Ectodermal cell (in vitro differentiated cells): Measurements from ENCODE around the gene BRD3.
A peak's percentile ranks its signal among the peaks of the same experiment; 100 is the strongest.

Experiments
- H3K27ac ChIP-seq: 2 replicates; pipeline ENCODE4 v1.7.0; 2013; ENCODE audit warnings: mild to moderate bottlenecking, low read depth, low read length; ENCODE audit not compliant: insufficient read depth, poor library complexity, severe bottlenecking
- H3K27me3 ChIP-seq: 2 replicates; pipeline ENCODE4 v1.7.0; 2013; ENCODE audit warnings: mild to moderate bottlenecking, low read length; ENCODE audit not compliant: insufficient read depth, control insufficient read depth, poor library complexity, severe bottlenecking
- H3K36me3 ChIP-seq: one replicate; pipeline ENCODE4 v1.7.0; 2013; ENCODE audit warnings: low read length; ENCODE audit not compliant: control insufficient read depth, insufficient read depth
- H3K4me1 ChIP-seq: one replicate; pipeline ENCODE4 v1.7.0; 2013; ENCODE audit warnings: low read length; ENCODE audit not compliant: control insufficient read depth, insufficient read depth
- H3K4me3 ChIP-seq: 2 replicates; pipeline ENCODE4 v1.7.0; 2013; ENCODE audit warnings: low read depth, low read length, control low read depth; ENCODE audit not compliant: insufficient read depth
- H3K9me3 ChIP-seq: 2 replicates; pipeline ENCODE4 v1.7.0; 2013; ENCODE audit warnings: mild to moderate bottlenecking, low read length, moderate library complexity; ENCODE audit not compliant: control insufficient read depth
- WGBS, 2 experiments: methylation state at CpG; one replicate each; pipeline ENCODE4 v1.1.7; 2013; ENCODE audit warnings: missing lambda C conversion rate in 2 of 2; 5-methylcytosine and 5-hydroxymethylcytosine counted together

Gene BRD3

DNA sequence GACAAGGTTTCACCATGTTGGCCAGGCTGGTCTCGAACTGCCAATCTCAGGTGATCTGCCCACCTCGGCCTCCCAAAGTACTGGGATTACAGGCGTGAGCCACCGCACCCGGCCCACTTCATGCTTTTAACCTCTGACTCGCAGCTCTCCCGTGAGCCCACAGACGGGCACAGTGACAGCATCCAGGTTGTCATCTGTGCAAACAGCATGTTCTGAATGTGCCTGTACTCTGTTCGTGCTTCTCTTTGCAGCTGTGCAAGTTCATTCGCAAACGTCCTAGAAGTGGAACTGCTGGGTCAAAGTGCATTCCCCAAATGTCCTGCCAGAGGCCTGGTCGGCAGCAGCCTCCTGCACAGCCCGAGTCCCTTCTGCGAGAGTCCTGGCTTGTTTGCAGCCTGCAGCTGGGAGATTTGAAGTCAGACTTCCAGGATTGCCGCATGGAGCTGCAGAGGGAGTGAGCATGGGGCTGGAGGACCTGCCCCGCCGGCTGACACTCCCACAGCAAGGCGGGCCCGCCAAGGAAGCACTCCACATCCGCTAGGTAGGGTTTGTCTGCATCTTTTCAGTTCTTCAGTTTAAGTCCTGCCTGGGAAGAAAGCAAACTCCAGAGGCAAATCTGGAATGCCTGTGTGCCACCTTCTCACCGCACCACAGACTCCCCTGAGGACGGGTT lies 39.1 kb downstream of the BRD3 start:
- H3K36me3 ChIP-seq, result peaks cover 4% of the 10 kb centered on the region
- peaks cover 9% of the 10 kb centered on the region for H3K4me1 ChIP-seq
- H3K27ac ChIP-seq, result no peak overlapping the region
- H3K4me3 ChIP-seq, result no peak overlapping the region
- H3K9me3 ChIP-seq, result no peaks in the 10 kb centered on the region
- H3K27me3 ChIP-seq, result no peaks in the 10 kb centered on the region
- WGBS, 2 experiments, result 94 to 95% methylated on average over 22 of the region's 22 CpGs

GRCh38 chr9:134028076-134028475 lies 39.8 kb downstream of the BRD3 start:
- Histone ChIP-seq H3K4me3 (no peak overlapping the region), H3K36me3 (peaks cover 4% of the 10 kb centered on the region)
- 92 to 93% methylated on average over 8 to 9 of the region's 9 CpGs for WGBS, 2 experiments

DNA sequence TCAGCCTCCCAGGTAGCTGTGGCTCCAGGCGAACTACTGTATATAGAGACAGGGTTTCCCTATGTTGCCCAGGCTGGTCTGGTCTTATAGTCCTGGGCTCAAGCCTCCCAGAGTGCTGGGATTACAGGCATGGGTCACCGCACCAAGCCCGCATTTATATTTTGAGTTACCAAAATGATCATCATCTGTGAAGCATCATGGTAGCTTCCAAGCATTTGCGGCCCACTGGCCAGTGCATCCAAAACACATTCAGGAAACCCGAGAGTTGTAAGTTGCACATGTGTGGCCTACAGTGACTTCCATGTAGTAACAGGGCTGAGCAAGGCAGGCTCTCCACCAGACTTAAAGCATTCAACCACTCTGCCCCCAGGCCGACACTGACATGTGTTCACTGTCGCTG lies 40.3 kb downstream of the BRD3 start:
- no peak overlapping the region for H3K27ac ChIP-seq
- no peaks in the 10 kb centered on the region for H3K27me3 ChIP-seq
- peaks cover 4% of the 10 kb centered on the region for H3K36me3 ChIP-seq
- no peaks in the 10 kb centered on the region for H3K9me3 ChIP-seq
- no peak overlapping the region for H3K4me3 ChIP-seq
- whole genome bisulfite sequencing, 2 experiments, result 93% methylated on average over 7 of the region's 7 CpGs
- H3K4me1 ChIP-seq, result peaks cover 9% of the 10 kb centered on the region

More at GRCh38 chr9:134028076-134028475, 39.8 kb downstream of the BRD3 start:
- peaks cover 9% of the 10 kb centered on the region for H3K4me1 ChIP-seq
- no peaks in the 10 kb centered on the region for H3K9me3 ChIP-seq
- no peak overlapping the region for H3K27ac ChIP-seq
- H3K27me3 ChIP-seq, result no peaks in the 10 kb centered on the region

DNA sequence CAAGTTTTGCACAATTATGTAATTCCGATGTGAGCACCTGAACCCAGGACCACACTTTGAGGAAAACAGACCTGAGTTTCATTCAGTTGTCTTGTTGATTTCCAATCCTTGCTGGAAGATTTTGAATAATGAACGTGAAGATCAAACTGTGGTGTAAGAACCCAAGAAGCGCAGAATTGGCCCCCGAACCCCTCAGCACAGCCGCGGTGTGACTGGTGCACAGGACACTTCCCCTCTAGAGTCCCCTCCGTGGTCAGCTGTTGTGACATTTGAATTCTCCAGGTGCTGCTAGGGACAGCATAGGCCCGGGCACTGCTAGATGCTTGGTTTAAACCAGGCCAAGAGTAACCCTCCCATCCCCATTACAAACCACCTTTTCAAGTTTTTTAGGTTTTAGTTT lies 40.8 kb downstream of the BRD3 start:
- Histone ChIP-seq H3K9me3 (no peaks in the 10 kb centered on the region), H3K4me3 (no peak overlapping the region), H3K27me3 (no peaks in the 10 kb centered on the region), H3K4me1 (peaks cover 9% of the 10 kb centered on the region), H3K27ac (no peak overlapping the region), H3K36me3 (peaks cover 4% of the 10 kb centered on the region)
- 93 to 94% methylated on average over 8 of the region's 8 CpGs for WGBS, 2 experiments

- WGBS, 2 experiments, result 89% methylated on average over 18 of the region's 18 CpGs
- no peaks in the 10 kb centered on the region for H3K9me3 ChIP-seq
- no peak overlapping the region for H3K27ac ChIP-seq
- H3K36me3 ChIP-seq, result peaks cover 4% of the 10 kb centered on the region
- H3K27me3 ChIP-seq, result no peaks in the 10 kb centered on the region
- H3K4me3 ChIP-seq, result peak overlapping the region; percentile 76
- H3K4me1 ChIP-seq, result peaks cover 9% of the 10 kb centered on the region
Observed at GRCh38 chr9:134026581-134026980, 41.2 kb downstream of the BRD3 start.

DNA sequence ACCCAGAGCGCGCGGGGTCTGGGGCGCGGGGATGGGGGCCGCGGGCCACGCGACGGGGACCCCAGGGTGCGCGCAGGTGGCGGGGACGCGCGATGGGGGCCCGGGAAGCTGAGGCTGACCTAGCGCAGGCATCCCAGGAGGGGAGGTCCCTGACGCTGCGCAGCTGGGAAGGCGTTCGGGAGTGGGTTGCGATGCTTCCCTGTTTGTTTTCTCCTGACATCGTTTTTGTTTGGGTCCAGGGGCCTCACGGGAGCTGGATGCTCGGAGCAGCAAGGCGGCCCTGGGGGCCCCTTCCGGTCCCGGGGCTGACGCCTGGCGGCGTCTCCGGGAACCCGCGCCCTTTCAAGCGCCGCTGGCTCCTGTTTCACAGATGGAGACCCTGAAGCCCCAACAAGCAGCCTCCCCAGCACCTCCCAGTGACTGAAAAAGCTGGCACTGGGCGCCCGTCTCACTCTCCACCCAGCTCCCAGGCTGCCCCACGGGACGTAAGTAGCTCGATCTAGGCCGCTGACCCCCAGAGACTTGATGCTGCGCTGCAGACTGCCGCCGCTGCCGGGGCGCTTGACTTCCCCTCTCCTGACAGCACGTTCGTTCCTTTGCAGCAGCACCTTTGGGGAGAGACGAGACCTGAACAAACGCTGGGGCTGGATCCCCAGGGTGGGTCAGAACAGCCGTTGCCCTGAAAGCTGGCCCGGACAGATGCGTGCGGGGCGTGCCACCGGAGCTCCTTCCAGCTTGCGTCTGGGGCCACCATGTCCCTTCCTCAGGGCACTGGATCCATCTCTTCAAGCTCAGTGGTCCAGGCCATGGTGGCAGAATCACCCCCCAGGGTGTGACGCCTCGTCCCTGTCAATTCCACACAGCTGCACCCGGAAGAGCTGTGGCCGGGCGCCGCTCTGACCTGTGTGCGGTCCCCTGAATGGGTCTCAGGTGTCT lies 42.0 kb downstream of the BRD3 start:
- H3K4me3 ChIP-seq, result peak overlapping the region; percentile 76
- H3K27ac ChIP-seq, result peak overlapping the region; percentile 77
- WGBS, 2 experiments, result 17 to 19% methylated on average over 66 of the region's 66 CpGs

DNA sequence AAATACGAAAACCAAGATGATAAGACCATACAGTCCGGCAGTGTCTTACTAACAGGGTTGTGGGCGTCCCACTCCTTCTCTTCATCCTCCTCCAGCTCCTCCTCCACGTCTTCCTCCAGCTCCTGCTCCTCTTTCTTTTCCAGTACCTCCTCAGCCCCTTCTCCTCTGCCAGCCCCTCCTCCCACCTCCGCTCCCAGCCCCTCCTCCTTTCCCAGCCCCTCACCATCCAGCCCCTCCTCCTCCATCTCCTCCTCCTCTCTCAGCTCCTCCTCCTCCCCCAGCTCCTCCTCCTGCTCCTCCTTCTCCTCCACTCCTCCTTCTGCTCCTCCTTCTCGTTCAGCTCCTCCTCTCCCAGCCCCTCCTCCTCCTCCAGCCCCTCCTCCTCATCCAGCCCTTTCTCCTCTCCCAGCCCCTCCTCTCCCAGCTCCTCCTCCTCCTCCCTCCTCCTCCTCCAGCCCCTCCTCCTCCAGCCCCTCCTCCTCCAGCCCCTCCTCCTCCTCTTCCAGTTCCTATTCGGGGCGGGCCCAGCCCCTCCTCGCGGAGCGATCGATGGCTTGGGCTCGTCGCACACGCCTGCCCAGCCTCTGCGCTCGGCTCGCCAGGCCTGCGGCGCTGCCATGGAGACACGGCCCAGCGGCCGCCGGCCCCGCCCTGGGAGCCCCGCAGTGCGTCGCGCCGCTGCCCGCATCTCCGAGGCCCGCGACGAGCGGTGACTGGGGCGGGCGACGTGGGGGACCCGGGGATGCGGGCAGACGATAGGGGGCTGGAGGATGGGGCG lies 42.8 kb downstream of the BRD3 start, which contains the start of gene BRD3OS:
Gene BRD3OS, plus strand, starts transcription at position 654 of the 778 bp plus-strand sequence. CDS start 1,267 bp downstream, outside the sequence.
- H3K9me3 ChIP-seq, result no peaks in the 10 kb centered on the region
- 2% methylated on average over 43 of the region's 43 CpGs for WGBS, 2 experiments
- peak within 1 kb of the TSS; percentile 76 for H3K4me3 ChIP-seq
- H3K36me3 ChIP-seq, result peaks cover 4% of the 10 kb centered on the region
- peaks cover 9% of the 10 kb centered on the region for H3K4me1 ChIP-seq
- peak within 1 kb of the TSS; percentile 77 for H3K27ac ChIP-seq
- no peaks in the 10 kb centered on the region for H3K27me3 ChIP-seq

More for the DNA sequence above, 42.0 kb downstream of the BRD3 start:
- Histone ChIP-seq H3K27me3 (no peaks in the 10 kb centered on the region), H3K36me3 (peaks cover 4% of the 10 kb centered on the region), H3K4me1 (peaks cover 9% of the 10 kb centered on the region), H3K9me3 (no peaks in the 10 kb centered on the region)

- Histone ChIP-seq H3K36me3 (peaks cover 4% of the 10 kb centered on the region), H3K27me3 (no peaks in the 10 kb centered on the region), H3K4me1 (peaks cover 9% of the 10 kb centered on the region), H3K27ac (no peak overlapping the region), H3K4me3 (no peak overlapping the region), H3K9me3 (no peaks in the 10 kb centered on the region)
- whole genome bisulfite sequencing, 2 experiments, result 94 to 96% methylated on average over 2 to 4 of the region's 4 CpGs
Observed at GRCh38 chr9:134024214-134024792, 43.5 kb downstream of the BRD3 start.

DNA sequence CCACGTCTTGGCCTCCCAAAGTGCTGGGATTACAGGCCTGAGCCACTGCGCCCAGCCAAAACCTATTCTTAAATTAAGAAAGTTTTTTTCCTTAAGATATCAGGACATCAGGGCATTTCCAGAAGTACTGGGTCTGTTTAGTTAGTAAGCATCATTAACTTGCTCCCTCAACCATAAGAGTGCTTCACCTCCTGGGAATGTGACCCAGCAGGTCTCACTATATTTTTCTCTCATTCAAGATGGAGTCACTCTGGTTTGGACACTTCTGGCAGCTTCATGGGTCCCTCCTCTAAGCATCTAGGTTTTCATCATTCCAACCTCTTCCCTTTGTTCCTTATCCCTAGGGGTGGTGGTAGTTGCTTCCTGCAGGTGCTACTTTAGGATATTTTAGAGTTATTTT lies 52.9 kb downstream of the BRD3 start:
- H3K36me3 ChIP-seq, result no peaks in the 10 kb centered on the region
- no peaks in the 10 kb centered on the region for H3K9me3 ChIP-seq
- H3K4me1 ChIP-seq, result no peaks in the 10 kb centered on the region
- WGBS, 2 experiments, result 83 to 86% methylated on average over 2 of the region's 2 CpGs
- no peak overlapping the region for H3K27ac ChIP-seq
- H3K27me3 ChIP-seq, result no peaks in the 10 kb centered on the region
- H3K4me3 ChIP-seq, result no peak overlapping the region
